HL-60 (cell line): ENCODE data around the gene UBE2QL1.

Source experiments
- GABPA ChIP-seq: IDR thresholded peaks from 2 replicates; pipeline ENCODE4 v1.6.1; 2012; ENCODE audit warnings: low read depth
- POLR2AphosphoS5 ChIP-seq: IDR thresholded peaks from 2 replicates; pipeline ENCODE4 v1.6.1; 2012; ENCODE audit warnings: low read depth
- SPI1 ChIP-seq: IDR thresholded peaks from 2 replicates; pipeline ENCODE4 v1.6.1; 2012; ENCODE audit warnings: low read depth, mild to moderate bottlenecking, borderline replicate concordance
- TF ChIP-seq, protein P1 (sequence below): IDR thresholded peaks from one replicate; pipeline ENCODE4 v1.5.1; 2011; ENCODE audit warnings: low read length, control low read depth, inconsistent platforms; ENCODE audit not compliant: insufficient read depth
- TF ChIP-seq, protein P2 (sequence below): IDR thresholded peaks from 2 replicates; pipeline ENCODE4 v1.6.1; 2012; ENCODE audit warnings: low read depth; ENCODE audit not compliant: insufficient replicate concordance

GRCh38 chr5:6446042-6446441 lies 2.6 kb upstream of the UBE2QL1 start:
- TF ChIP-seq, protein P1, sequence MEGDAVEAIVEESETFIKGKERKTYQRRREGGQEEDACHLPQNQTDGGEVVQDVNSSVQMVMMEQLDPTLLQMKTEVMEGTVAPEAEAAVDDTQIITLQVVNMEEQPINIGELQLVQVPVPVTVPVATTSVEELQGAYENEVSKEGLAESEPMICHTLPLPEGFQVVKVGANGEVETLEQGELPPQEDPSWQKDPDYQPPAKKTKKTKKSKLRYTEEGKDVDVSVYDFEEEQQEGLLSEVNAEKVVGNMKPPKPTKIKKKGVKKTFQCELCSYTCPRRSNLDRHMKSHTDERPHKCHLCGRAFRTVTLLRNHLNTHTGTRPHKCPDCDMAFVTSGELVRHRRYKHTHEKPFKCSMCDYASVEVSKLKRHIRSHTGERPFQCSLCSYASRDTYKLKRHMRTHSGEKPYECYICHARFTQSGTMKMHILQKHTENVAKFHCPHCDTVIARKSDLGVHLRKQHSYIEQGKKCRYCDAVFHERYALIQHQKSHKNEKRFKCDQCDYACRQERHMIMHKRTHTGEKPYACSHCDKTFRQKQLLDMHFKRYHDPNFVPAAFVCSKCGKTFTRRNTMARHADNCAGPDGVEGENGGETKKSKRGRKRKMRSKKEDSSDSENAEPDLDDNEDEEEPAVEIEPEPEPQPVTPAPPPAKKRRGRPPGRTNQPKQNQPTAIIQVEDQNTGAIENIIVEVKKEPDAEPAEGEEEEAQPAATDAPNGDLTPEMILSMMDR: no peak
- TF ChIP-seq POLR2AphosphoS5: no peak
- TF ChIP-seq GABPA: no peak
- no peak for TF ChIP-seq SPI1
- TF ChIP-seq, protein P2, sequence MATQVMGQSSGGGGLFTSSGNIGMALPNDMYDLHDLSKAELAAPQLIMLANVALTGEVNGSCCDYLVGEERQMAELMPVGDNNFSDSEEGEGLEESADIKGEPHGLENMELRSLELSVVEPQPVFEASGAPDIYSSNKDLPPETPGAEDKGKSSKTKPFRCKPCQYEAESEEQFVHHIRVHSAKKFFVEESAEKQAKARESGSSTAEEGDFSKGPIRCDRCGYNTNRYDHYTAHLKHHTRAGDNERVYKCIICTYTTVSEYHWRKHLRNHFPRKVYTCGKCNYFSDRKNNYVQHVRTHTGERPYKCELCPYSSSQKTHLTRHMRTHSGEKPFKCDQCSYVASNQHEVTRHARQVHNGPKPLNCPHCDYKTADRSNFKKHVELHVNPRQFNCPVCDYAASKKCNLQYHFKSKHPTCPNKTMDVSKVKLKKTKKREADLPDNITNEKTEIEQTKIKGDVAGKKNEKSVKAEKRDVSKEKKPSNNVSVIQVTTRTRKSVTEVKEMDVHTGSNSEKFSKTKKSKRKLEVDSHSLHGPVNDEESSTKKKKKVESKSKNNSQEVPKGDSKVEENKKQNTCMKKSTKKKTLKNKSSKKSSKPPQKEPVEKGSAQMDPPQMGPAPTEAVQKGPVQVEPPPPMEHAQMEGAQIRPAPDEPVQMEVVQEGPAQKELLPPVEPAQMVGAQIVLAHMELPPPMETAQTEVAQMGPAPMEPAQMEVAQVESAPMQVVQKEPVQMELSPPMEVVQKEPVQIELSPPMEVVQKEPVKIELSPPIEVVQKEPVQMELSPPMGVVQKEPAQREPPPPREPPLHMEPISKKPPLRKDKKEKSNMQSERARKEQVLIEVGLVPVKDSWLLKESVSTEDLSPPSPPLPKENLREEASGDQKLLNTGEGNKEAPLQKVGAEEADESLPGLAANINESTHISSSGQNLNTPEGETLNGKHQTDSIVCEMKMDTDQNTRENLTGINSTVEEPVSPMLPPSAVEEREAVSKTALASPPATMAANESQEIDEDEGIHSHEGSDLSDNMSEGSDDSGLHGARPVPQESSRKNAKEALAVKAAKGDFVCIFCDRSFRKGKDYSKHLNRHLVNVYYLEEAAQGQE: no peak
